ENCODE measurements around the gene ANKRD23. TPM values are rescaled to one million over a fixed set of nuclear protein-coding genes. Genes with fewer than 3 reads are reported as not detected.

Gene ANKRD23
- total and polyA plus RNA-seq, 2 of the 13 experiments (the other 11 are each of a cell fraction or from before 2014, with no cell fraction given), result 1.5 to 1.6 TPM

GRCh38 chr2:96874198-96874831 is 30.5 kb upstream of the ANKRD23 start:
- WGBS (ENCODE audit: low lambda C conversion rate), result 42% methylated on average over 12 of the region's 18 CpGs
- no peaks in the 10 kb centered on the region for H3K9me3 ChIP-seq (ENCODE audit: low read length)
- ChIA-PET POLR2A (interaction anchor here (1.2 to 3.1 kb wide), 2 partner anchors 12 to 17 kb away, joined by 3 to 17 read pairs; partner anchors contain the start of gene ANKRD39), CTCF (ENCODE audit: low intra/inter-chr PET ratio, low total read pairs) (no interaction called here)
- H3K36me3 ChIP-seq (replicated peaks in 1 of 2; ENCODE audit: control insufficient read depth in 1 of 2, insufficient read depth in 2 of 2, low read length in 2 of 2), result no peaks in the 10 kb centered on the region
- DNase-seq (ENCODE audit: low spot score) (no peak), ATAC-seq (no peak), FAIRE-seq (no peak)
- BruUV-seq (replicated peaks), result no TSS peak
- no peak overlapping the region for H3K4me3 ChIP-seq (replicated peaks in 1 of 3; ENCODE audit: insufficient read depth in 1 of 3, low read depth in 2 of 3, low read length in 3 of 3)
- H2AFZ ChIP-seq (ENCODE audit: low read length), result no peak overlapping the region
- no peaks in the 10 kb centered on the region for H3K79me2 ChIP-seq (ENCODE audit: insufficient read depth, low read length)
- TF ChIP-seq KDM2A (CRISPR knock-in tag; IDR thresholded peaks at IDR 0.05; ENCODE audit: borderline replicate concordance, low read depth) (0 out of 2 replicates have a peak, but pooled peaks have one; percentile 16), AGO1 (IDR thresholded peaks at IDR 0.05; ENCODE audit: low read depth, low read length, poor library complexity, severe bottlenecking) (peak; percentile 33), LBX2 (CRISPR knock-in tag; IDR thresholded peaks at IDR 0.05; ENCODE audit: borderline replicate concordance) (no peak), MED8 (CRISPR knock-in tag; IDR thresholded peaks at IDR 0.05; ENCODE audit: insufficient replicate concordance) (no peak)
- no peak overlapping the region for H3K9ac ChIP-seq (ENCODE audit: insufficient read depth, low read depth, low read length)
- no peak overlapping the region for H3K4me2 ChIP-seq (ENCODE audit: low read depth, low read length)
- no peak overlapping the region for H3K27ac ChIP-seq (ENCODE audit: extremely low read length, insufficient read depth, low read length)
- intact Hi-C loops (cut with micrococcal nuclease; ENCODE audit: unreplicated experiment) (no loop called here), in situ Hi-C loops (cut with HindIII; ENCODE audit: extremely low pct_ligation_motif_present, low pct_unique_long_range_greater_than_20kb) (no loop called here)
- peaks cover 18% of the 10 kb centered on the region for H3K4me1 ChIP-seq (ENCODE audit: insufficient read depth, low read length)
- peaks cover 31 to 76% of the 10 kb centered on the region in 2 experiments for H3K27me3 ChIP-seq (ENCODE audit: control insufficient read depth in 1 of 2, insufficient read depth in 2 of 2, low read length in 2 of 2)
- H4K20me1 ChIP-seq (ENCODE audit: insufficient read depth, low read length), result no peaks in the 10 kb centered on the region

- H3K79me2 ChIP-seq (ENCODE audit: insufficient read depth, low read length), result no peaks in the 10 kb centered on the region
- no peaks in the 10 kb centered on the region for H4K20me1 ChIP-seq (ENCODE audit: insufficient read depth, low read length)
- in situ Hi-C loops (cut with HindIII; ENCODE audit: extremely low pct_ligation_motif_present, low pct_unique_long_range_greater_than_20kb), result no loop called here
- H2AFZ ChIP-seq (ENCODE audit: low read length), result no peak overlapping the region
- H3K4me2 ChIP-seq (ENCODE audit: low read depth, low read length), result no peak overlapping the region
- ChIA-PET CTCF (ENCODE audit: low intra/inter-chr PET ratio, low total read pairs) (no interaction called here), POLR2A (interaction anchor here (1.2 to 3.1 kb wide), 2 partner anchors 11 to 16 kb away, joined by 3 to 17 read pairs; partner anchors contain the start of gene ANKRD39)
- H3K4me3 ChIP-seq (replicated peaks in 1 of 3; ENCODE audit: insufficient read depth in 1 of 3, low read depth in 2 of 3, low read length in 3 of 3), result no peak overlapping the region
- H3K27me3 ChIP-seq (ENCODE audit: control insufficient read depth in 1 of 2, insufficient read depth in 2 of 2, low read length in 2 of 2), result peaks cover 28 to 70% of the 10 kb centered on the region in 2 experiments
- H3K9ac ChIP-seq (ENCODE audit: insufficient read depth, low read depth, low read length), result no peak overlapping the region
- no peak overlapping the region for H3K27ac ChIP-seq (ENCODE audit: extremely low read length, insufficient read depth, low read length)
- no peak for DNase-seq (ENCODE audit: low spot score)
- BruUV-seq (replicated peaks), result no TSS peak
- H3K9me3 ChIP-seq (ENCODE audit: low read length), result no peaks in the 10 kb centered on the region
- no peak for ATAC-seq
- no peaks in the 10 kb centered on the region for H3K36me3 ChIP-seq (replicated peaks in 1 of 2; ENCODE audit: control insufficient read depth in 1 of 2, insufficient read depth in 2 of 2, low read length in 2 of 2)
- H3K4me1 ChIP-seq (ENCODE audit: insufficient read depth, low read length), result peaks cover 18% of the 10 kb centered on the region
- TF ChIP-seq ZNF589 (CRISPR knock-in tag; conservative IDR thresholded peaks at IDR 0.05), result no peak
- no peak for TF ChIP-seq HMGA1 (CRISPR knock-in tag; conservative IDR thresholded peaks at IDR 0.05)
- TF ChIP-seq ZC3H4 (CRISPR knock-in tag; IDR thresholded peaks at IDR 0.05; ENCODE audit: borderline replicate concordance), result no peak
- TF ChIP-seq UBTF (CRISPR knock-in tag; IDR thresholded peaks at IDR 0.05), result no peak
- TF ChIP-seq CCAR2 (optimal IDR thresholded peaks at IDR 0.05; ENCODE audit: low read depth, low read length), result no peak
- TF ChIP-seq RFXANK (CRISPR knock-in tag; IDR thresholded peaks at IDR 0.05), result no peak
- no peak for TF ChIP-seq HOXA9 (CRISPR knock-in tag; IDR thresholded peaks at IDR 0.05; ENCODE audit: borderline replicate concordance)
- no peak for TF ChIP-seq YY1 (IDR thresholded peaks at IDR 0.05; ENCODE audit: insufficient read depth, insufficient replicate concordance, low read depth, low read length)
- no peak for FAIRE-seq
- WGBS (ENCODE audit: low lambda C conversion rate), result 61% methylated on average over 8 of the region's 8 CpGs
- intact Hi-C loops (cut with micrococcal nuclease; ENCODE audit: unreplicated experiment), result no loop called here
Observed at GRCh38 chr2:96873651-96874096, 29.9 kb upstream of the ANKRD23 start.

Measured in HepG2 (cell line).